Peyer's patch (tissue), 4 donors: Measurements from ENCODE around the gene MSI2. TPM values are rescaled to one million over a fixed set of nuclear protein-coding genes. Genes with fewer than 3 reads are reported as not detected.
A peak's percentile ranks its signal among the peaks of the same experiment; 100 is the strongest.

Experiments used
- DNase-seq, 3 donors: peaks; one replicate each; pipeline ENCODE4 v3.0.0-alpha.2; 2017 to 2019
- H3K27ac ChIP-seq, 4 donors: fragments of 200-600 bp; sonication (generic); one replicate each; pipeline ENCODE4 v1.5.1; 2016 to 2019
- H3K27me3 ChIP-seq, 2 donors: fragments of 200-600 bp; sonication (generic); one replicate each; pipeline ENCODE4 v1.5.1; 2019
- H3K36me3 ChIP-seq, 3 donors: fragments of 200-600 bp; sonication (generic); one replicate each; pipeline ENCODE4 v1.5.1; 2016 to 2019
- H3K4me1 ChIP-seq, 4 donors: fragments of 200-600 bp; sonication (generic); one replicate each; pipeline ENCODE4 v1.5.1; 2016 to 2019
- H3K4me3 ChIP-seq, 4 donors: fragments of 200-600 bp; sonication (generic); 1 replicate in 3 of 4; 2 replicates in 1 of 4; pipeline ENCODE4 v1.5.1; 2016 to 2019; ENCODE audit warnings: mild to moderate bottlenecking in 1 of 4
- H3K9me3 ChIP-seq, 4 donors: fragments of 200-600 bp; sonication (generic); one replicate each; pipeline ENCODE4 v1.5.1; 2016 to 2019; ENCODE audit warnings: mild to moderate bottlenecking in 1 of 4
- CTCF ChIP-seq, 6 experiments: fragments of 450-650 bp in 4 of 6; fragments of 200-600 bp in 2 of 6; sonication (generic) in 1 of 6; IDR thresholded peaks; one replicate each; pipeline ENCODE4 v1.5.1; 2017 to 2019; ENCODE audit warnings: antibody characterized with exemption in 6 of 6, mild to moderate bottlenecking in 3 of 6, moderate library complexity in 1 of 6
- POLR2A ChIP-seq, 2 donors: fragments of 450-650 bp; IDR thresholded peaks; one replicate each; pipeline ENCODE4 v1.5.1; 2017; ENCODE audit warnings: antibody characterized with exemption in 2 of 2, mild to moderate bottlenecking in 2 of 2, moderate library complexity in 2 of 2
- total RNA-seq, 4 donors: library from RNA; depleted of rRNA; stranded (reverse); fragments of >200 nt; gene quantifications; one replicate each; pipeline ENCODE4 v1.1.0, GENCODE V29; 2016

The MSI2 gene
- total RNA-seq, 4 donors from 2014 or later, result 25.9 to 39.0 (median 29.2) TPM

- no peak overlapping the region for H3K27ac ChIP-seq
- DNase-seq, result no peak
- peaks cover 0 to 22% (median 3%) of the 10 kb centered on the region in 4 donors for H3K4me1 ChIP-seq
Measured at GRCh38 chr17:57532556-57532955, 276.2 kb downstream of the MSI2 start.

GRCh38 chr17:57532966-57533365, 276.6 kb downstream of the MSI2 start:
- Histone ChIP-seq H3K36me3 (no peaks in the 10 kb centered on the region), H3K27ac (no peak overlapping the region), H3K27me3 (no peaks in the 10 kb centered on the region), H3K9me3 (no peaks in the 10 kb centered on the region), H3K4me1 (peaks cover 0 to 26% (median 5%) of the 10 kb centered on the region in 4 donors), H3K4me3 (no peak overlapping the region)
- no peak for DNase-seq
- no peak for TF ChIP-seq CTCF (IDR thresholded peaks at IDR 0.05)

More at GRCh38 chr17:57532556-57532955, 276.2 kb downstream of the MSI2 start:
- H3K36me3 ChIP-seq, result no peaks in the 10 kb centered on the region
- no peaks in the 10 kb centered on the region for H3K27me3 ChIP-seq
- H3K9me3 ChIP-seq, result no peaks in the 10 kb centered on the region
- H3K4me3 ChIP-seq, result no peak overlapping the region
- TF ChIP-seq POLR2A (IDR thresholded peaks at IDR 0.05) (no peak), CTCF (IDR thresholded peaks at IDR 0.05) (no peak)

- Histone ChIP-seq H3K4me1 (peaks cover 0 to 34% (median 7%) of the 10 kb centered on the region in 4 donors), H3K27me3 (no peaks in the 10 kb centered on the region), H3K27ac (no peak overlapping the region), H3K36me3 (no peaks in the 10 kb centered on the region), H3K9me3 (no peaks in the 10 kb centered on the region), H3K4me3 (no peak overlapping the region)
- no peak for DNase-seq
- TF ChIP-seq CTCF (IDR thresholded peaks at IDR 0.05) (no peak), POLR2A (IDR thresholded peaks at IDR 0.05) (no peak)
Measured at GRCh38 chr17:57533684-57534305, 277.5 kb downstream of the MSI2 start.

GRCh38 chr17:57534863-57535248, 278.5 kb downstream of the MSI2 start:
- TF ChIP-seq POLR2A (IDR thresholded peaks at IDR 0.05) (no peak), CTCF (IDR thresholded peaks at IDR 0.05) (no peak)
- H3K4me1 ChIP-seq, result peaks cover 0 to 34% (median 7%) of the 10 kb centered on the region in 4 donors
- no peak for DNase-seq
- no peaks in the 10 kb centered on the region for H3K9me3 ChIP-seq
- no peaks in the 10 kb centered on the region for H3K36me3 ChIP-seq
- H3K27me3 ChIP-seq, result no peaks in the 10 kb centered on the region
- H3K27ac ChIP-seq, result peak overlapping the region in 1 of 4 donors; percentile 62
- no peak overlapping the region for H3K4me3 ChIP-seq

- no peaks in the 10 kb centered on the region for H3K9me3 ChIP-seq
- TF ChIP-seq CTCF (IDR thresholded peaks at IDR 0.05), result peak in 1 of 6 experiments; percentile 1
- TF ChIP-seq POLR2A (IDR thresholded peaks at IDR 0.05), result no peak
- H3K27me3 ChIP-seq, result no peaks in the 10 kb centered on the region
- peak in 1 of 3 donors; percentile 58 for DNase-seq
- H3K4me3 ChIP-seq, result no peak overlapping the region
- peaks cover 0 to 34% (median 7%) of the 10 kb centered on the region in 4 donors for H3K4me1 ChIP-seq
- H3K27ac ChIP-seq, result peak overlapping the region in 1 of 4 donors; percentile 62
- no peaks in the 10 kb centered on the region for H3K36me3 ChIP-seq
Measured at GRCh38 chr17:57535249-57535966, 279.1 kb downstream of the MSI2 start.
